T-helper 9 cell (primary cell): ENCODE data around the gene ADH4.

Source experiments
- DNase-seq: peaks from one replicate; pipeline ENCODE4 v3.0.0-alpha.2; 2020

Gene ADH4

GRCh38 chr4:99078931-99079624 lies 65.0 kb downstream of the ADH4 start:
- DNase-seq, result no peak

GRCh38 chr4:99078336-99078735 lies 65.8 kb downstream of the ADH4 start:
- no peak for DNase-seq

GRCh38 chr4:99077177-99077576 lies 66.9 kb downstream of the ADH4 start:
- no peak for DNase-seq

- no peak for DNase-seq
Observed at GRCh38 chr4:99076292-99076976, 67.7 kb downstream of the ADH4 start.

GRCh38 chr4:99074816-99075215 lies 69.3 kb downstream of the ADH4 start:
- DNase-seq, result no peak
